Germinal center (tissue), 1 donor: ENCODE measurements around the gene PLEKHG2.
"Not testable (repeated sequence)": the region's sequence is repeated elsewhere in the genome, so short reads cannot be mapped to it uniquely, and the experiment has no call there.

Experiments used
- DNase-seq: peaks from one replicate; pipeline ENCODE4 v3.0.0; 2012; ENCODE audit warnings: mixed read lengths, low spot score

The PLEKHG2 gene

DNA sequence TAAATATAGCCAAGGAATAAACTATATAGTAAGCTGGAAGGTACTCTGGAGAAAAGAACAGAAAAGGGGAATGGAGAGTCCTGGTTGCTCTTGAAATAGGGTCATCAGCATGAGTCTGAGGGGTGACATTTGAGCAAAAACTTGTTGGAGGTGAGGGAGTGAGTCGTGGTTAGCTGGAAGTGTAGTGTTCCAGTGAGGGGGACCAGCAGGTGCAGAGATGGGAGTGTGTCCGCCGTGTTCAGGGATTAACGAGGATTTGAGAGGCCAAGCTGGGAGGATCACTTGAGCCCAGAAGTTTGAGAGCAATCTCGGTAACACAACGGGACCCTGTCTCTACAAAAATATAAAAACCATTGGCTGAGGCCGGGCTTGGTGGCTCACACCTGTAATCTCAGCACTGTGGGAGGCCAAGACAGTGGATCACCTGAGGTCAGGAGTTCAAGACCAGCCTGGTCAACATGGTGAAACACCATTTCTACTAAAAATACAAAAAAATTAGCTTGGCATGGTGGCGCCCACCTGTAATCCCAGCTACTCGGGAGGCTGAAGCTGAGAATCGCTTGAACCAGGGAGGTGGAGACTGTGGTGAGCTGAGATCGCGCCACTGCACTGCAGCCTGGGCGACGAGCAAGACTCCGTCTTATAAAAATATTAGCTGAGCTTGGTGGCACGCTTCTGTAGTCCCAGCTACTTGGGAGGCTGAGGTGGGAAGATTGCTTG is 34.1 kb downstream of the PLEKHG2 start:
- DNase-seq = no peak

DNA sequence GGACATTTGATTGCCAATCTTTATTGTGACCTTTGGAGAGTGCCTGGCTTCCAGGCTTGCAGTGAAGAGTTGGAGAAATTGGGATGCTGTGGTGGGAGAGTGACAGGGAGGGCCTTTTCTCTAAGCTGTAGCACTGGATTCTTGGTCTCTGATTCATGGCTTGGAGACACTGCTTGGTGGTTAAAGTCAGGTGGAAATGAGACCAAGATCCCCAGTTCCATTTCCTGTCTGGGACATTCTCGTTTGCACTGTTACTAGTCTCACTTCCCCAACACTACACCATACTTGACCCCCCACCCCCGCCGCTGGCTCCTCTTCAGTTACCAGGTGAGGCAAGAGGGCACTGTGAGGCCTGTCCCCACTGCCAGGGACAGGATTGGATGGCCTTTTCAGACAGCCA is 35.8 kb downstream of the PLEKHG2 start:
- peak; percentile 71 for DNase-seq

DNA sequence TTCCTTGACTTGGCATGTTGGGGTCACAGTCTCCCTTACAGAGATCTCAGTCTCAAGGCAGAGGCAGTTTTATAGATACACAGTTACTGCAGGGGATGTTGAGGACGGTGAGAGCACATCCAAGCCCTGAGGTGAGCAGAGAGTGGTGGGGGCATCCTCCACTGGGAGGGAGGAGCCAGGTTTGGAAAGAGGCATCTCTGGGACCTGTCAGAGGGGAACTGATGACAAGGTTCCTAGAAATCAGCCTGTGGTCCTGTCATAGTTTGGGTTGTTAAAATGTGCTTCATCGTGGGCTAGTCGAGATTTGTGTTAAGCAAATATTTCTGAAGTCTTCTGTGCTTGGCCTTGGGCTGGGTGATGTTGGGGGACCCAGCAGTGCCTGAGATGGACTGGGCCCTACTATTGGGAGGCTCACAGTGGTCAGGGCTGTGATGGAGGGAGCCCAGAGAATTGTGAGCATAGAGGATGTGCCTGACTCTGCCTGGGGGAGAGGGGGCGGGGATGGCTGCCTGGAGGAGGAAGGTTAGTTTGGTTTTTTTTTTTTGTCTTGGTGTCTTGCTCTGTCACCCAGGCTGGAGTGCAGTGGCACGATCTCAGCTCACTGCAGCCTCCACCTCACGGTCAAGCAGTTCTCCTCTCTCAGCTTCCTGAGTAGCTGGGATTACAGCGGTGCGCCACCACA is 36.8 kb downstream of the PLEKHG2 start:
- DNase-seq = no peak

DNA sequence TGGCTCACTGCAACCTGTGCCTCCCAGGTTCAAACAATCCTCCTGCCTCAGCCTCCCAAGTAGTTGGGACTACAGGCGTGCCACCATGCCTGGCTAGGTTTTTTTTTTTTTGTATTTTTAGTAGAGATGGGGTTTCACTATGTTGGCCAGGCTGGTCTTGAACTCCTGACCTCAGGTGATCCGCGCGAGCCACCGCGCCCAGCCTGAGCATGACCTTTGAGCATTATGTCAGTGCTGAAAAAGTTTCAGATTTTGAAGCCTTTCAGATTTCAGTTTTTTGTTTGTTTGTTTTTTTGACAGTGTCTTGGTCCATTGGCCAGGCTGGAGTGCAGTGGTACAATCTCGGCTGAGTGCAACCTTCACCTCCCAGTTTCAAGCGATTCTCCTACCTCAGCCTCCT is 38.8 kb downstream of the PLEKHG2 start:
- not testable (repeated sequence) for DNase-seq

DNA sequence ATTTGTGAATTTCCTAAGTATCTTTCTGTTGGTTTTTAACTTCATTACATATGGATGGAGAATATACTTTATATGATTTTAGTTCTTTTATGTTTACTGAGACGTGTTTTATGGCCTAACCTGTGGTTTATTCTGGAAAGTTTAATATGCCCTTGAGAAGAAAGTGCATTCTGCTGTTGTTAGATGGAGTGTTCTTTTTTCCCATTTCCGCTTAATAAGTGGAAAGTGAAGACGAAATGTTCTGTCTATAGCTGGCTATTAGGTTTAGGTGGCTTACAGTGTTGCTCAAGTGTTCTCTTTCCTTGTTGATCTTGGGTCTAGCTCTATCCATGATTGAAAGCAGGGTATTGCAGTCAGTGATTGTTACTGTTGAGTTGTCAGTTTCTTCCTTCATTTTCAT is 50.9 kb downstream of the PLEKHG2 start:
- DNase-seq = no peak

DNA sequence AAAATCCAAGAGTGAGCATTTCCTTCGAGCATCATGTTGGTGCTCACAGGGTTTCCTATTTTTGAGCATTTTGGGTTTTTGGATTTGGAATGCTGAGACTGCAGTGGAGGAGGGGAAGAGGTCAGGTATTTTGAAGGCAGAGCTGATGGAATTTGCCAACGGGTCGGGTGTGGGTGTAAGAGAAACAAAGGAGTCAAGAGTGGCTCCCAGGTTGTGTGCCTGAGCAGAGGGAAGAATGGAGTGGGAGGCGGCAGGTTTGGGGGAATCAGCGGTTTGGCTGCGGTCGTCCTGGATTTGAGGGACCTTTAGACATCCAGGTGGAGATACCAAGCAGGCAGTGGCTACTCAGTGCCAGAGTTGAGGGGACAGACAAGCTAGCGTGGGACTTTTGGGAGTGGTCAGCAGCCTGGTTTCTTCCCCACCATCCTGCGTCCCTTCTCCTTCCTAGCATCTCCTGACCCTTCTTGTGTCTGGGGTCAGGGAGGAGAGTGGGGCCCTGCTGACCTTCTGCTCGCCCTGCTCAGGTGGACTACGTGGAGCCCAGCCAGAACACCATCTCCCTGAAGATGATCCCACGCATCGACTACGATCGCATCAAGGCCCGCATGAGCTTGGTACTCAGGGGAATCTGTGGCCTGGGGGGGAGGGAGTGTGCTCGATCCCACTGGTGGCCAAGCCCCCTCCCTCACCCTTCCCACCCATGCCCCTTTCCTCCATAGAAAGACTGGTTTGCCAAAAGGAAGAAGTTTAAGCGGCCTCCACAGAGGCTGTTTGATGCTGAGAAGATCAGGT is 53.7 kb downstream of the PLEKHG2 start:
- DNase-seq = no peak

DNA sequence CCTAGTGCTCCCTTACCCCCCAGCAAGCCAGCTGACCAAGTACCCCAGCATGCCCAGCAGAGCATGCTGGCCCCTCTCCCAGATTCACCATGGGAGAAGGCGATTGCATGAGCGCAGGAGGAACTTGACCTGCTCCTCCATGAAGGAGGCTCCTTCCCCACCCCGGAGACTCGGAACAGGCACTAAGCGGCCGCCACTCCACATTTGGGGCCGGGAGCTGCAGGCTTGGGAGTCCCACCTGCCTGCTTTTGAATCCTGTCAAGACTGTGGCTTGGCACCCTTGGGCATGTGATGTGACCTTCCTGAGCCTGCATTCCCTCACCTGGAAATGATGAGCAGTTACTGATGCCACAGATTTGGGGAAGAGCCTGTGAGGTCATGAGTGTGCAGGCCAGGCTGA is 55.5 kb downstream of the PLEKHG2 start:
- no peak for DNase-seq

DNA sequence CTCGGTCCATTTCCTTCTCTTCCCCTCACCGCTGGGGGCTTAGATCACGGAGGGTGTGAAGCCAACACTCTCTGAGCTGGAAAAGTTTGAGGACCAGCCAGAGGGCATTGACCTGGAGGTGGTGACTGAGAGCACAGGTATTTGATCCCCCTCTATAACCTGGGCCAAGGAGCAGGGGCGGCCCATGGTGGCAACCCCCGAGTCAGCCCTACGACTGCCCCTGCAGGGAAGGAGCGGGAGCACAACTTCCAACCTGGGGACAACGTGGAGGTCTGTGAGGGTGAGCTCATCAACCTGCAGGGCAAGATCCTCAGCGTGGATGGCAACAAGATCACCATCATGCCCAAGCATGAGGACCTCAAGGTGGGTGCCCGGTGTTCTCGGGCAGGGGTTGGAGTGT is 56.6 kb downstream of the PLEKHG2 start:
- DNase-seq = no peak

DNA sequence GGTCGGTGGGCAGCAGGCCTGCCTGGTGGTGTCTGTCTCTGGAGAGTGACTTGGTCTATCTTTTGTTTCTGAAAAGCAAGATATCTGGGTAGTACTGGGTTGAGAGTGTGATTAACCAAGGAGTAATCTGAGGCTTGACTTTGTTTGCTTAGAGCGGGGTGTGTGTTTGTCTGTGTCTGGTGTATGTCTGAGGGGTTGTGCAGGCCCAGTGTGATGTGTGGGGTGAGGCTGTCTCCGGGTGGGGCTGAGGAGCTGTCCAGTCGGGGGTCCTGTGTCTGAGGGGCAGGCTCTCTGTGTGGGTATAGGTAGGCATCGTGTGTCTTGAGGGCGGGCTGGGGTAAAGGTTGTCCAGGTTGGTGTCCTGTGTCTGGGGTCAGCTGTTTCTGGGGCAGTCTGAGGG is 57.1 kb downstream of the PLEKHG2 start:
- no peak for DNase-seq

DNA sequence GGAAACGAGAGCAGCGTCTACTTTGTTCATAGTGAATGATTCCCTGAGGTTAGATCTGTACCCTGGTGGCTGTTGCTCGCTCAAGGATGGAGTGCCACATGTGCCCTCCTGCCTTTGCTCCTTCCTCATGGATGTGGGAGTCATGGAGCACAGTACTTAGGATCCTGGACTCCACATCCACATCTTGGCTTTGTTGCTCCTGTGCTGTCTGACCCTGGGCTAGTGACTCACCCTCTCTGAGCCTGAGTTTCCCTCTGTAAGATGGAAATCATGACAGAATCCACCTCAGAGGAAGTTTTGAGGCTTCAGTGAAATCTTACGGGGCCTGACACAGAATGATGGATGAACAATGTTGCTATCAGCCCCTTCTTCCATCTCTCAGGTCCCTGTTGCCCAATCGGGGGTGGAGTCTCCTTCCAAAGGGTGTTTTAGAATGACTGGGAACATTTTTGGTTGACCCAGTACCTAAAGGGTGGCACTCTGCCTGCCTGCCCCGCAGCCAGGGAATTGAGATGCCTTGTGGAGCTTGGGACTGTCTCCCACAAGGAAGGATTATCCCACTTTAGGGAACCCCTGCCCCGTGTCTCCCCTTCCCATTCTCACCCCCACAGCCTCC is 58.4 kb downstream of the PLEKHG2 start:
- no peak for DNase-seq

DNA sequence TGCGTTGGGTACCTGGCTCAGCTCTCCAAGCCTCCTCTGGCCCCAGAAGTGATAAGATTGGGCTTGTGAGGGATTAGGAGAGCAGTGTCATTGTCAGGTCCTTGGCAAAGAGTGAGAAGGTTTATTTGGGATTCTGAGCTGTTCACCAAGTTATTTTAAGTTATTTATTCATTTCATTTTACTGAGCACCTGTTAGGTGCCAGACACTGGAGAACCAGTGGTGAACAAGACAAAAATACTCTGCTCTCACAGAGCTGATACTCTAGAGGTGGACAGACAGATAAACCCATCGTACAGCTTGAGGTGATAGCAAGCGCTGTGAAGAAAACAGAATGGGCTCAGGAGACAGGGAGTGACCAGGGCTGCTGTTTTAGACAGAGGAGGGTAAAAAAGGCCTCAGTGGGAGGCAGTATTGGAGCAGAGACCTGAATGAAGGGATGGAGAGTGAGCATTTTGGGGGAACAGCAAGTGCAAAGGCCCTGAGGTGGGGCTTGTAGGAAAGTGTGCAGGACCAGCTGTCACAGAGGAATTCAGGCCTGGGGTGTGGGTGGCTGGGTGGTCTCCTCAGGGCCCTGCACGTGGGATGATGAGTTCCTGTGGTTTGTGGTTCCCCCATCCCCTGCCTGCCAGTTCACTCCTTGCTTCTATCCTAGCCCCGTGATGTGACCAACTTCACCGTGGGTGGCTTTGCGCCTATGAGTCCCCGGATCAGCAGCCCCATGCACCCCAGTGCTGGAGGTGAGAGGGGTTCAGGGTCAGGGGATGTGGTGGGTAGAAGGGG is 59.5 kb downstream of the PLEKHG2 start:
- no peak for DNase-seq

DNA sequence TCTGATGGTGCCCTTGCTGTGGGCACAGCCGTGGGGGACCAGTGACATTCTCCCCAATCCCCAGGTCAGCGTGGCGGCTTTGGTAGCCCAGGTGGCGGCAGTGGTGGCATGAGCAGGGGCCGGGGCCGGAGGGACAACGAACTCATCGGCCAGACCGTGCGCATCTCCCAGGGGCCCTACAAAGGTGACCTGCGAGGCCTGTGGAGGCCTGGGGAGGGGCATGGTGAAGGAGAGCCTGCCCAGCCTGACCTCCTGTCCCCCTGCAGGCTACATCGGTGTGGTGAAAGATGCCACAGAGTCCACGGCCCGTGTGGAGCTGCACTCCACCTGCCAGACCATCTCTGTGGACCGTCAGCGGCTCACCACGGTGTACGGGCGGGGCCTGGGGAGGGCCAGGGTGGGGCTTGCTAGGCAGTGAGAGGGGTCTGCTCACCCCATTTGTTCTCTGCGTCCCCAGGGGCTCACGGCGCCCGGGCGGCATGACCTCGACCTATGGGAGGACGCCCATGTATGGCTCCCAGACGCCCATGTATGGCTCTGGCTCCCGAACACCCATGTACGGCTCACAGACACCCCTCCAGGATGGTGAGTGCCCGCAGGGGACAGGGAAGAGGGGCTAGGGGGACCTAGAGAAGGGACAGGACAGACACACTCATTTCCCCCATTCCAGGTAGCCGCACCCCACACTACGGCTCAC is 60.4 kb downstream of the PLEKHG2 start:
- DNase-seq = no peak

DNA sequence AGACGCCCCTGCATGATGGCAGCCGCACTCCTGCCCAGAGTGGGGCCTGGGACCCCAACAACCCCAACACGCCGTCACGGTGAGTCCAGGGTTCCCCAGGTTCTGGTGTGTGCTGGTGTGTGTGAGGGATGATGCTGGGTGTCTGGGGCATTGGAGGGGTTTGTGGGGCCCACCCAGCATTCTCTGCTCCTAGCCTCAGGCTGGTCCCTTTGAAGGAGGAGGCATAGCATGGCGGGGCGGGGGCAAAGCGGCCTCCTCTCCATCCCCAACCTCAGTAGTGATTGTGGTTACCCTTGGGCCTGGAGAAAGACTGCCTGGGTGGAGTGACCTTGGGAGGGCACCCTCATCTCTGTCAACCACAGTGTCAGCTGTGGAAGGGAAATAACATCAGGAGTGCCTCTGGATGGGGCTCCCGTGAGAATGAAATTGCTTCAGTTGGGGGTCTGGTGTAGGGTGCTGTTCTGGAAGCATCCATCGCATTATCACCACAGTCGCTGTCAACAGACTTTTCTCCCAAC is 61.0 kb downstream of the PLEKHG2 start:
- no peak for DNase-seq

DNA sequence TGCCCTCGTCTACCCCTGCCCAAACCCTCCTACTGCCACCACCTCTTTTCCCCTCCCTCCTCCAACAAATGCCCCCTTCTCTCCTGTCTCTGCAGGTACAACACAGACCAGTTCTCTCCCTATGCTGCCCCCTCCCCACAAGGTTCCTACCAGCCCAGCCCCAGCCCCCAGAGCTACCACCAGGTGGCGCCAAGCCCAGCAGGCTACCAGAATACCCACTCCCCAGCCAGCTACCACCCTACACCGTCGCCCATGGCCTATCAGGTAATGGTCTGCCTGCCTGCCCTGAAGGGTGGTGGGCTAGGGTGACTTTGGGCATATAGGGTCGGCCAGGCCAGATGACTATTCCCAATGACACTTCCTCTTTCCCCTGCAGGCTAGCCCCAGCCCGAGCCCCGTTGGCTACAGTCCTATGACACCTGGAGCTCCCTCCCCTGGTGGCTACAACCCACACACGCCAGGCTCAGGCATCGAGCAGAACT is 61.7 kb downstream of the PLEKHG2 start:
- peak; percentile 64 for DNase-seq

DNA sequence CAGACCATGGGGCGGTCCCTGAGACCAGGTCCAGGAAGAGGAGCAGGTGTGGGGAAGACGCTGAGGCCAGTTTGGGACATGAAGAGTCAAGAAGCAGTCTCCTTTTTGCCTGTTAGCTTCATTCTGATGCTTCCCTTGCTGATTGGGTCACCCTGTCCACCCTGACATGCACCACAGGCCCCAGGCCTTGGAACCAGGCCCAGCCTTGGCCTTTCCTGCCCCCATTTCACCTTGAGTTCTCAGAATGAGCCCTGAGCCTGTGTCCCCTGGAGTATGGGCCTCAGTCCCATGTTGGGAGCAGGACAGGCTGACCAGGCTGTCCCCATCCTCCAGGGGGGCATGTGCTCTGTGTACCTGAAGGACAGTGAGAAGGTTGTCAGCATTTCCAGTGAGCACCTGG is 63.3 kb downstream of the PLEKHG2 start:
- DNase-seq = no peak
